Kidney tubule cell (primary cell): Measurements from ENCODE around the gene CSMD2.
A peak's percentile ranks its signal among the peaks of the same experiment; 100 is the strongest.

ENCODE experiments used
- DNase-seq: peaks from one replicate; pipeline ENCODE4 v3.0.0-alpha.2; 2018; ENCODE audit warnings: low spot score

Gene CSMD2

GRCh38 chr1:33680281-33680840, 484.7 kb downstream of the CSMD2 start:
- no peak for DNase-seq

DNA sequence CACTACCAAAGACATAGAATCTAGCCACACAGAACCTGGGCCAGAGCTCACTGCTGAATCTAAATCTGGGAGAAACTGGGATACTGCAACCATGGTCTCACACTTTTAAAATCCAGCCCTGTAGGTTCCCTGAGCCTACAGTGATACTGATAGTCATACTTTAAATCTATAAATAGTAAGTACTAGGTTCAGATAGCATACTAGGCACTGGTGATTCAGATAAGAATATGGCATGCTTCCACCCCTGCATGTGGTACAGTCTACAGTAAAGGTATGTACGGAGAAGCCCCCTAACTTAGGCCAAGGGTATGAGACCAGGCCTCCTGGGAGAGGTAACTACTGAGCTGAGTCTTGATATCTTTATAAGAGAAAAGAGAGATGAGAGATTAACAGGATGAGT, 494.5 kb downstream of the CSMD2 start:
- DNase-seq: no peak

- no peak for DNase-seq
These were observed 496.3 kb downstream of the CSMD2 start for GRCh38 chr1:33668695-33669094.

DNA sequence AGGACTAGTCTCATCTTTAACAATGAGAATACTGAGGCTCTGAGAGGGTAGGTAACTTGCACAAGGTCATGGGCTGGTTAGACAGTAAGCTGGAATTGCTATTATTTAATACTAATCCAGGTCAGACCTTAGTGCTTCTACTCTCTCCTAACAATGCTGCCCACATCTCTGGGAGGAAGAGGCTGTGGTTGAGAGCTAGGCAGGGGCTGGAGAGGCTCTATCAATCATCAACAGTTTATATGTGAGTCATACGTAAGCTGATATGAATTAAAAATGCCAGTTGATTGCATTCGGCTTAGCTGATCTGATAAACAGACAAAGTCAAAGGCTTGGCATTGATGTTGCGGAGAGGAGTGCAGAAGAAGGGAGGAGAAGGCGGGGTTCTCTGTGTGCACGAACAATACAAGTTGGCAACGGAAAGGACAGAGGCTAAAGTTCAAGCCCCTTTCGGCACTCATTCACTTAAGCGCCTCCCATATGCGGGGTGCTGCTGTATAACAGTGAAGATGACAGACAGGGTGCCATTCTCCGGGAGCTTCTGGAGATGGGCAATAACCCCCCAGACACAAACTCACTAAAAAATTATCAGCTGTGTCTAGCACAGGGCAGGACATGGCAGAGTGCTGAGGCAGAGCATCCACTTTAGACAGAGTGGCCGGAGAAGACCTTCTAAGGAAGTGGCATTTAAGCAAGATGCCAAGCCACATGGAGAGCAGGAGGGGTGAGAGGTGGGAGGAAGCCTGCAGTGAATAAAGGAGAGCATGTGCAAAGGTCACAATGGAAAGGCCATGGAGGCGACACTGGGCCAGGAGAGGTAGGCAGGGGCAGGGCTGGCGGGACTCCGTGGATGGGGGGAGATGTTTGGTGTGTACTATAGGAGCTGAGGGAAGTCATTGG, 497.4 kb downstream of the CSMD2 start:
- DNase-seq: peak; percentile 43

- no peak for DNase-seq
These were observed 498.4 kb downstream of the CSMD2 start for GRCh38 chr1:33666616-33667015.

DNA sequence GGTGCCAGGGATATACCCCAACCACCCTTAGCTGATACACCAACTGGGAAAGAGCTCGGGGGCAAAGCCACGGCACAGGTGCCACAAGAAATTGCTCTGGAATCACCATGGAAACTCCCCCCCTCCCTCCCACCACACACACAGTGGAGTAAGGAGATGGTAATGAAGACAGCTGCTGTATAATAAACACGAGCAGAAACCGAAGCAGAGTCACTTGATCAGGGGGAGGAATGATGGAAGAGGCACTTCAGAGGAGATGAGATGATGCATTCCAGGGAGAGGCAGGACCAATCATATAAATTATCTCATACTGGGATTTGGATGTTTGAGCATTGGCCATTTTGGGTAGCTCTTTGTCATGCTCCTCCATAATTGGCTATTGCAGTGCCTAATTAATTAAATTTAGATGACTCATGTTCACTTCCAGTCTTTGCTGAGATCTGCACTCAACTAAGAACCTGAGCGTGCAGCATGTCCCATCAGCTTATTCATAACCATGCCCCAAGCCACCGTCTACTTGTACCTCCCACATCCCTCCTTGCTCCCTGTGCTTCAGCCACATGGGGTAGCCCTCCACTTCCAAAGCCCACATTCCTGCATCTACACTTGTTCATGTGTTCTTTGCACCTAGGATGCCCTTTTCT, 503.1 kb downstream of the CSMD2 start:
- no peak for DNase-seq

DNA sequence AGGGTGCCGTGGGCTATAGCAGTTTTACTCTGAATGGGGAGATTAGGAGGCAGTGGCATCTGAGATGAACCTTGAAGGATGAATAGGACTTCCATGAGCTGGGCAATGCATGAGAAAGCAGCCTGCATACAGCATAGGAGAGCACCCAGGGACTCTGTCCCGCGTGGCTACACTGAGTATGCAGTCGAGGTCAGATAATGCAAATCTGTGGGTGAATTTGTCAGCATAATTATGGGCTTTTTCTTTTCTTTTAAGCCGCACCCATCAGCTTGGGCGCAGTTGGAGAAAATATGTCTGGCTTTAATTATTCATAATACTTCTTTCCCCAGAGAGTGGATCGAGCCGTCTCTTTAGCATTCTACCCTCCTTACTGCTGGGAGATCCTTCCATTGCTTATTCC, 504.1 kb downstream of the CSMD2 start:
- DNase-seq: no peak

DNA sequence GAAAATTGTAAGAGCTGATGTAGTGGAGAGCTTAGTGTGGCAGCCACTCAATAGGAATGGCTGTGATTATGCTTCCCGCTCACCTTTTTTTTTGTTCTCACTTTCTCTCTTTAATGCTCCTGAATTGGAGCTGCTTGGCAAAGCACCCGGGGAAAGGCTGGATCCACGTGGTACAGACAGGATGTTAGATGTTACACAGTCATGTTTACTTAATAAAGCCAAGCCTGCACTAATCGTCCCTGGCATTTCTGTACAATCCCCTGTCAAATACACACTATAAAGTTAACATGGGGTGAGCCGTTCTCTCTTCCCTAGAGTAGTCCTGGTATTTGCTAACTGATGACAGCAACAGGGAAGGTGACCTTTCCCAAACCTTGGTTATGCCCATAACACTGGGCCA, 504.8 kb downstream of the CSMD2 start:
- no peak for DNase-seq

DNA sequence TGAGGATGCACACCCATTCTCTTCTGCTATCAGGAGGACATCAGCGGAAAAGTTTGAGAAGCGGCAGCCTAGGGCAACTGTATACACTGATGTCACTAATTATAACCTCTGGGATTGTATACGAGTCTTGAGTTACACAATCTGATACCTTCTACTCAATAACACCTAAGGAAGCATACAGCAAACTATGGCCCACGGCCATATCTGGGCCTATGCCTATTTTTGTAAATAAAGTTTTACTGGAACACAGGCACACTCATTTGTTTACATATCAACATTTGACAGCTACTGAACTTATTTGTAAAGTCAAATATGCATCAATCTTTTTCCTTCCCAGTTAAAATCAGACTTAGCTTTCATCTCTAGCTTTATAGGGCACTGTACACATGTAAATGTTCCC, 505.4 kb downstream of the CSMD2 start:
- DNase-seq: no peak

- no peak for DNase-seq
These were observed 507.2 kb downstream of the CSMD2 start for GRCh38 chr1:33657833-33658232.

DNA sequence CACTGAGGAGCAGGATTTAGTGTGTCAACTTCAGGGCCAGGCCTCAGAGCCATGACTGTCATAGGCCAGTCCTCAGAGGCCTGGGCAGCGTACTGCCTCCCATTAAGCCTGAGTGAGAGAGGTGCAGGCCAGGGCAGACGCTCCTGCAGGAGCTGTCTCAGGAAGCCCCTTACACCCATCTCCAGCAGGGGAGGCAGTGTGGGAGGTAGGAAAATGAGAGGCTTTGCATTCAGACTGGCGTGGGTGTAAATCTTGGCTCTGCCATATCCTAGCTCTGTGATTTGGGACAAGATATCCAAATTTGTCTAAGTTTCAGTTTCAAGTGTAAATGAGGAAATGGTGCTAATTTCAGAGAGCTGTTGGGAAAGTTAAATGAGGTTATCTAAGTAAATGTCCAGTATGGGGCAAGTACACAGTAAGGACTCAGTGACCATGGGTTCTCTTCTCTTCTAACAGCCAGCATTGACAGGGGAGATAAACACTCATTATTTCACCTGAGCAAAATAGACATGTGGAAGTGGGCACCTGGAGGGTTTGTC, 508.5 kb downstream of the CSMD2 start:
- no peak for DNase-seq

- DNase-seq: no peak
These were observed 509.5 kb downstream of the CSMD2 start for GRCh38 chr1:33655496-33655895.

DNA sequence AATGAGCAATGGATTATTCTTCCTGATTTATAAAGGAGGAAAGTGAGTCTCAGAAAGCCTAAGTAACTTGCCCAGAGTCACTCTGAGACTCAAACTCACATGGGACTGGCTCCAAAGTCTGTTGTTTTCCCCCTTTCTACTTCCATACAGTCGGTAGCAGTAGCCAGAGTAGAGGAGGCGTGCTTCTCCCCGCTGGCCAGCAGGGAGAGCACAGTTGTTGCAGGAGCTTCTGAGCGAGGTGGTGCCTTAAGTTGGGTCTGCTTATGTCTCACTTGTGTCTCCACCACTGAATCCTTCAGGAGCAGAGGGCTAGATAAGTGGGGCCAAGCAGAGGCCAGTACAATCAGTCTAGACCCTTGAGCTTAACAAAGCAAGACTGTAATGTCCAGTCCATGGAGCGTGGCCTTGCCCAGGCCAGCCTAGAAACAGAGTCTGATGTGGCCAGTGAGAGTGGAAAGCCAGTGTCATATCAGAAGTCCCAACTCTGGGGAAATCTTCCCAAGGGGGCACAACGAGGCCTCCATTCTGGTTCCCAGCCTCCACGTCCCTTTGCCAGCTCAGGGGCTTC, 510.7 kb downstream of the CSMD2 start:
- DNase-seq: peak; percentile 32

GRCh38 chr1:33653226-33653625, 511.8 kb downstream of the CSMD2 start:
- no peak for DNase-seq

DNA sequence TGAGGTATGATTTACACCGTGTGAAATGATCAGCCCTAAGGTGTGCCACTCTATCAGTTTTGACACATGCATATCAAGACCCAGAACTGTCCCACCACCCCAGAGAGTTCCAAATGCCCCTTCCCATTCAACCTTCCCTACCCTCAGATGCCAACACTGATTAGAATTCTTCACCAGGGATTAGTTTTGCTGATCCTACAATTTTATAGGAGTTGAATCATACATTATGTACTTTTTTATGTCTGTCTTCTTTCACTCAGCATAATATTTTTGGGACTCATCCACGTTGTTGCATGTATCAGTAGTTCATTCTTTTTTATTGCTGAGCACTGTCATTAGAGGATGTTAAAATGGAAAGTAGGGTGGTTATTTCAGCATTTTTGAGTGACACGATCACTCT, 514.3 kb downstream of the CSMD2 start:
- DNase-seq: no peak

GRCh38 chr1:33649759-33650158, 515.3 kb downstream of the CSMD2 start:
- DNase-seq: no peak

DNA sequence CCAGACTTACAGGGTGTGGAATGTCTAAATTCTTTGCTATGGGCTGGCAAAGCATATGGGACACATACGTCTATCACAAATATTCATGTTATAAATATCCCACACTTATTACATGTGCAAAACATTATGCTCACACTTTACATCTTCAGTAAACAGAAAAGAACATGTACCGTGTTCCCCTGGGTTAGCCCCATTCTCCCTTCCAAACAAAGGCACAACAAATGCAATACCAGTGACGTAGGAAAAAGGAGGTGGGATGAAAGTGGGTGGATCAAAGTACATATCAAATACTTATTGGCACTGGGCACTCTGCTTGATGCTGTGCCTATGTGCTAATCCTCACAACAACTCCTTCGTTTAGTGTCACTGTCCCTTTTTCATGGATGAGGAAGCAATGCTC, 521.8 kb downstream of the CSMD2 start:
- no peak for DNase-seq

GRCh38 chr1:33641104-33641830, 523.8 kb downstream of the CSMD2 start:
- DNase-seq: peak; percentile 43

DNA sequence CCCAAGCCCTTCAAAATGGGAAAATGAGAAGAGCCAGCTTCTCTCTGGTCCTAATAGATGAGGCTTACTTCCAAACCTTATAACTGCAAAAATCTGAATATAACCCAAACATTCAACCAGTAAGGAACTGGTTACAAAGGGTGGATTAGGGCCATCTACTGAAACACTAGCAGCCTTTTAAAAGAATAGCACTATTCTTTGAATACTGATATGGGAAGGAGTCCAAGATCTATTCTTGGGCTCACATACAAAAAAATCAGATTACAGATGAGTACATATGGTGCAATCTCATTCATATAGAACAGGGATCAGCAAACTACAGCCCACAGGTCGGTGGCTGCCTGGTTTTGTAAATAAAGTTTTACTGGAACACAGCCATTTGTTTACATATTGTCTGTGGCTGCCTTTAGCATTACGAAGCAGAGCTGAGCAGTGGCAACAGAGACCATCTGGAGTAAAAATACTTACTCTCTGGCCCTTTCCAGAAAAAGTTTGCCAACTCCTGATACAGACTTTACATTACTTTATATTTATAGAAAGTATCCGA, 524.8 kb downstream of the CSMD2 start:
- no peak for DNase-seq

DNA sequence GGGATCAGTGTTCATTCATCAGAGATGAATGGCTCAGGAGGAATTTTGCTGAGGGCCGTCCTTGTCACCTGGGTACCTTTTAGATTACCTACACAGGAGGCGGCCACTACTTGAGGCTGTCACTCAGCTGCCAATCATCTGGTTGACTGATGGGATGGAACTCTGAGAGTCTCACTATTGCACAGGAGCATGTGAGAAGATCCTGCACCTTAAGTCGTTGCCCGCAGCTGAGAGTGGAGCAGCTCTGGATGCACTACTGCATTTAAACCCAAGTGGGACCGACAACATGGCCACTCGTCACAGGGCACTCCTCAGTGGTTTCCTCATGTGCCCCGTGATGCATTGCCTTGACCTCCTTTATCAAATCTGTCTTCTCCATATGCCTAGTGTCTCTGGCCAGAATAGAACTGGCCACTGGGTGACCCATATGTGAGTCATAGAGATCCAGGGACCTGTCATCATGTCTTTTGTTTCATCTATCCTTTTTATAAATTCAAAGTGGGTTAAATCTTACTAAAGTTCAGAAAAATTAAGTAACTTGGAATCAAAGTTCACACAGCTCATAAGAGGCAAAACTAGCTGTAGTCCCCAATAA, 527.1 kb downstream of the CSMD2 start:
- DNase-seq: no peak

DNA sequence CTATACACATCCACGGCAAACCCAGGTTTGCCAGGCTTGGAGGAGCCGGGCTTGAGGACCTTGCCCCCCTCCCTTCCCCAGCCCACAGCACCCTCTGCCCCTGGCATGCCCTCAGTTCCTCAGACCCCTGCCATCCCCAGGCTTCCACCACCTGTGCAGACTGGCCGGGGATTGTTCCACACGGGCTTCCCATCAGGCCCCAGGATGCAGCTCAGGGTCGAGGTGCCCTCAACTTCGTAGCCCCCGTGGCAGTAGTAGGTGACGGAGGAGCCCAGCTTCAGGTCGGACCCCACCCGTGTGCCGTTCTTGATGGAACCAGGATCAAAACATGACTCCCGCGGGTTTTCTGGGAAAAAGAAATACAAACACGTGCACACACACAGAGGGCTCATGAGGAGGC, 528.8 kb downstream of the CSMD2 start:
- no peak for DNase-seq
